ENCODE measurements around the gene BTBD7.
"Not testable (repeated sequence)": the region's sequence is repeated elsewhere in the genome, so short reads cannot be mapped to it uniquely, and the experiment has no call there.

The BTBD7 gene

DNA sequence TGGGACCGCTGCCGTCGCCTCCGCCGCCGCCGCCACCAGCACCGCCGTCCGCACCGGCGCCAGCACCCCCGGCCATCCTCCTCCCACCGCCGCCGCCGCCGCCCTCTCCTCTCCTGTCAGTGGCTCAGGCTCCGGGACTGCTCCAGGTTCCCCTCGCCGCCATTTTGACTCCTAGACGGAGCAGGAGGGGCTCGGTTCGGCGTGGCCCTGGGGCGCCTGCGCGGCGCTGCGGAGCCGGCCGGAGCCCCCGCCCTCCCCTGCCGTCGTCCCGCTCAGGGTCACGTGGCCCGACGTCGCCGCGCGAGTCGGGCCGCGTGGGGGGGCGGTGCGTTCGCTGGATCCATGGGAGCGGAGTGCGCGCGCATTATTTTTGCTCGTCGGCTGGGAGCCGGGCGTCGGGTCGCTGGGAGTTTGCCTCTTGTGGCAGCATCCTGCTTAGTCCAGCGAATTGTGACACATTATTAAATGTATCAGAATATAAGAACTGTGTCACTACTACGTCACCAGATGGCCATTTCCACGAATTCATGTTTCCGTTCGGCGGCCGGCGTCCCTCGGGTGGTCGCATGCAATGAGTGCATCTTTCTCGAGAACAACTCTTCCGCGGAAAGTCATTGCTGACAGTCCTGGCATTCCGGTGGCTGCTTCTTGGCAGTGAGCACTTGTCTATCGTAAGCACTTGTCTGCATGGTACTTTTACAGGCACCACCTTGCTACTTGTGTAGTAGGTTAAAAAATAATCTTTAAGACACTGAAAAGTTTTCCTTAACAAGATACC lies at the start of gene BTBD7:
TSS of gene BTBD7 (minus strand) at position 184 of the 778 bp plus-strand sequence. CDS start 36,985 bp downstream, outside the sequence.
- peak; percentile 92 for DNase-seq (ENCODE audit: low spot score)

GRCh38 chr14:93381644-93382043 lies 48.8 kb upstream of the BTBD7 start:
- DNase-seq (ENCODE audit: low spot score): no peak

- DNase-seq (ENCODE audit: low spot score): no peak
Observed at GRCh38 chr14:93379831-93380230, 47.0 kb upstream of the BTBD7 start.

- no peak for DNase-seq (ENCODE audit: low spot score)
Observed at GRCh38 chr14:93375673-93376156, 42.9 kb upstream of the BTBD7 start.

GRCh38 chr14:93369713-93370266 lies 37.0 kb upstream of the BTBD7 start:
- DNase-seq (ENCODE audit: low spot score): no peak

DNA sequence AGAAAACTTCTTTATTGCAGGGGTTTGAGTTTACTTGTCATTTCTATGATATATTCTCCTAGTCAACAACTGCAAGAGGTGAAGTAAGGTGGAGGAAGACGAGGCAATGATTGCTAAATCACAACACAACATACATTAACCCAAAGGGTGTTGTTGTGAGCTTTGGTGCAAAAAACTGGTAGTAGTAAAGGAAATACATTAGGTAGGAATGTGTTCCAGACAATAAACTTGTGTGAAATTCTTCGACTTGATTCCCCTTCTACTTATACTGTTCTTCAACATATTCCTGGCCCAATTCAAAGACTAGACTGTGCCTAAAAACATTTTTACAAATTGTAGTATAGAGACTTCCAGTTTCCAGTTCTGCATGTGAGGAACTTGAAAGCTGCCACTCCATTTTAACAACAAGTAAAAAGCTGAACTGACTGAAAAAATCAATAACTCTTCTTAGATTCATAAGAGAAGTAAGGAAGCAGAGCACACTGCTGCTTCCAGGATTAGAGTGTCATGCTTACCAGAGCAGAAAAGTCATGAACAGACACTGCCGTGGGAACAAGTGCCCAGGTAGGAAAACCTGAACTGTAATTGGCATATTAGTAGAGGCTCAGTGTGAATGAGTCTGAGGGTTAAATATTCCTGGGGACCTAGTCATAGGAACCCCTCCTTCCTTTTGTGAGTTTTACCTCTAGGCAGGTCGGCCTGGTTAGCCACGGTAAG lies 36.3 kb upstream of the BTBD7 start:
- no peak for DNase-seq (ENCODE audit: low spot score)

GRCh38 chr14:93354873-93355272 lies 22.0 kb upstream of the BTBD7 start:
- DNase-seq (ENCODE audit: low spot score): not testable (repeated sequence)

DNA sequence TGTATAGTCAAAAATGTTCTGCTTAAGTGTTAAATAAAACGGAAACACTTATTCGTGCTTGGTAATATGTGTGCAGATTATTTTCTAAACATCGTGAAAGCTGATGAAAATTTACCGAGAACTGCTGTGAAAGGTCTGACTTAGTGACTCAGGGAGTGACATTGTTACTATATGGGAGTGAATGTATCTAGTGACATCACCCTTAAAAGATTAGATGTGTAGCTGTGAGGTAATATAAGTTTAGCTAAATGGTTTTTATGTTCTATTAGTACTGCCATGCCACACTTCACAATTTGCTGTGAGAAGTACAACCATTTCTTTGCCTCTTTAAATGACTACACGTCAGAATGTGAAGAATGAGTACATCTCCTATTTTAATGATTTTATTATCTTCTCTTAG lies 15.5 kb upstream of the BTBD7 start:
- no peak for DNase-seq (ENCODE audit: low spot score)

DNA sequence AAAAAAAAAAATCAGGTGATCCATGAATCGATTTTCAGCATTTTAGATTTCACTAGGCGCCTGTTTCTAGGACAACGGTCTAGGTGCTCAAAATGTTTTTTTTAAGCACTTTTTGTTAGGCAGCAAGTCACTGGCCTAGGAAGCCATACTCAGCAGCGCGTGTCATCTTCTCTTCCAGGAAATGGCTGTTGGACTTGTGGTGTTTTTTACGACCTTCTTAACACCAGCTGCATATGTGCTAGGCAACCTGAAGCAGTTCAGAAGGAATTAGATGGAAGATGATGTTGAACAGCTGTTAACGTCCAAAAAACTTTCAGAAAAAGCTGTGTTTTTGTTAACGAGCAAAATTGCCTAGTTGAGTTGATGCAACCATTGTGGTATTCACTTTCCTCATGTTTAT lies 15.0 kb upstream of the BTBD7 start:
- no peak for DNase-seq (ENCODE audit: low spot score)

DNA sequence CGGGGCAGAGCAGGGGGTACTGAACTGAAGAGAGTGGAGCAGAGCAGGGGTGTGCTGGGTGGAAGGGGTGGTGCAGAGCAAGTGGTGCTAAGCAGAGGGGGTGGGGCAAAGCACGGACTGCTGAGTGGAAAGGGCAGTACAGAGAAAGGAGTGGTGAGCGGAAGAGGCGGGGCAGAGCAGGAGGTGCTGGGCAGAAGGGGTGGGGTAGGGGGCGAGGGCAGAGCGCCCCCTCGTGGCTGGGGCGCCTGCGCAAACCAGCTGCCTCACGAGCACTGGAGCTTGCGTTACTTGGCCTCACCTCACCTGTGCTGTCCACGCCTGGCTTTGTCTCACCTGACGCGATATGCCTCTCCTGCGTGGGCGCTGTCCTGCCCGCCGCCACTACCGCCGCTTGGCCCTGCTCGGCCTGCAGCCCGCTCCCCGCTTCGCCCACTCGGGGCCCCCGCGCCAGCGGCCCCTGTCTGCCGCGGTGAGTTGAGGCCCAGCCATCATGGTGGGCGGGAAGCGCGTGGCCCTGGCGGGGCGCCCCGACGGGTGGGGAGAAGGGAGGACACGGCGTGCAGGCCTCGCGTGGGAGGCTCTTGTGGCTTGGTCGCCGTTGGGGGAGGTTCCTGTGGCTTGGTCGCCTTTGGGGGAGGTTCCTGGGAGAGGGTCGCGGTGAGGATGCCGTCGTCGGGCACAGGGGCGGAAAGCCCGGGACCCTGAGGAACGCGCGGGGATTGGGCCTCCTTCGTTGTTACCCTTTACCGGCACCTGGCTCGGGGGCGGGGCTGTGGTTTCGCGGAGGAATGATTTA lies 14.3 kb upstream of the BTBD7 start, which contains the start of gene COX8C:
TSS of gene COX8C (plus strand) at position 257 of the 796 bp plus-strand sequence. CDS start at position 344, 87 bp downstream.
- no peak for DNase-seq (ENCODE audit: low spot score)

- DNase-seq (ENCODE audit: low spot score): no peak
Observed at GRCh38 chr14:93343797-93344196, 11.0 kb upstream of the BTBD7 start.

GRCh38 chr14:93343266-93343665 lies 10.4 kb upstream of the BTBD7 start:
- no peak for DNase-seq (ENCODE audit: low spot score)

DNA sequence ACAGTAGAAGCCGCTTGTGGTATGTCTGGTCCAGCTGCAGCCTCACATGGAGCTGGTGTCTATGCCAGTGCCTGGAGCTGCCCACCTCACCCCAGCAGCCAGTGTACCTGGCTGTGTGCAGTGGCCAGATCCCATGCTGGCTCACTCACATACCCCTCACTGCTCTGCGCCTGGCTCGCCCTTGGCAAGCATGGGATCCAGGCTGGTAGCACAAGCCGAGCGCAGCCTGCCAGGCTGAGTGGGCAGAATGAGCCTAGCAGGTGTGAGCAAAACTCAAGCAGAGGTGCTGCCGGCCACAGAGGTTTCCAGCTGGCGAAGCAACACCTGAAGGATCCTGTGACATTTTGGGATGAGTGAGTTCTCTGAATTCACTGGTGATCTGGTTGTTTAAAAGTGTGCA lies 5.0 kb upstream of the BTBD7 start:
- no peak for DNase-seq (ENCODE audit: low spot score)

GRCh38 chr14:93337143-93337753 lies 4.4 kb upstream of the BTBD7 start:
- DNase-seq (ENCODE audit: low spot score): no peak

GRCh38 chr14:93333631-93334103 lies 831 bp upstream of the BTBD7 start:
- DNase-seq (ENCODE audit: low spot score): no peak

GRCh38 chr14:93332397-93332852 lies 411 bp downstream of the BTBD7 start:
- peak; percentile 43 for DNase-seq (ENCODE audit: low spot score)

DNA sequence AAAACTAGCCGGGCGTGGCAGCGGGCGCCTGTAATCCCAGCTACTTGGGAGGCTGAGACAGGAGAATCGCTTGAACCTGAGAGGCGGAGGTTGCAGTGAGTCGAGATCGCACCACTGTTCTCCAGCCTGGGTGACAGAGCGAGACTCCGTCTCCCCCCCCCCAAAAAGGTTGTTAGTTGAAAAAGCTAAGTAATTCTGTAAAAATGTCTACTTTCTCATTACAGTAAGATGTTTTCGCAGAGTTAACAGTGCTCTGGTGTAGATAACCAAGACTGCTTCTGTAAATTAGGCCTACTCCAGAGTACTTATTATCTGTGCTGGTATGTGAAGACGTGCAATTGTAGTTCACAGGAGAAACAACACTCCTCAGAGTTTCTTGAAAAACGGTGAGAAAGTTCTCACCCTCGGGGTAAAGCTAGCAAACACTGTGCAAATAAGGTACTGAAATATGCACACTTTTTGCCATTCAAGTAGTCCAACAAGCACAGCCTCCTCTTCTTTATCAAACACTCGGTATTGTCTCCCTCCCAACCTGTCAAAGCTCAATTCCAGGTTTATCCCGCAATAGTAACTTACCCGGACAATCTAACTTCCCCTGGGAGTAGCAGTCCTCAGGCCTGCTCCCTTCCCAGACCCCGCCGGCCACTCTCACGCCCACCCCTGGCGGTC lies 974 bp downstream of the BTBD7 start:
- no peak for DNase-seq (ENCODE audit: low spot score)

- no peak for DNase-seq (ENCODE audit: low spot score)
Observed at GRCh38 chr14:93331002-93331727, 1.7 kb downstream of the BTBD7 start.

- DNase-seq (ENCODE audit: low spot score): no peak
Observed at GRCh38 chr14:93330609-93331000, 2.2 kb downstream of the BTBD7 start.

- no peak for DNase-seq (ENCODE audit: low spot score)
Observed at GRCh38 chr14:93329965-93330608, 2.7 kb downstream of the BTBD7 start.

Measured in HuH-7.5 (cell line).